ENCODE results near the gene PHLPP1. TPM values are rescaled to one million over a fixed set of nuclear protein-coding genes. Genes with fewer than 3 reads are reported as not detected.

The PHLPP1 gene
- total and polyA plus RNA-seq, 10 donors, result 1.2 to 10.6 (median 6.7) TPM

DNA sequence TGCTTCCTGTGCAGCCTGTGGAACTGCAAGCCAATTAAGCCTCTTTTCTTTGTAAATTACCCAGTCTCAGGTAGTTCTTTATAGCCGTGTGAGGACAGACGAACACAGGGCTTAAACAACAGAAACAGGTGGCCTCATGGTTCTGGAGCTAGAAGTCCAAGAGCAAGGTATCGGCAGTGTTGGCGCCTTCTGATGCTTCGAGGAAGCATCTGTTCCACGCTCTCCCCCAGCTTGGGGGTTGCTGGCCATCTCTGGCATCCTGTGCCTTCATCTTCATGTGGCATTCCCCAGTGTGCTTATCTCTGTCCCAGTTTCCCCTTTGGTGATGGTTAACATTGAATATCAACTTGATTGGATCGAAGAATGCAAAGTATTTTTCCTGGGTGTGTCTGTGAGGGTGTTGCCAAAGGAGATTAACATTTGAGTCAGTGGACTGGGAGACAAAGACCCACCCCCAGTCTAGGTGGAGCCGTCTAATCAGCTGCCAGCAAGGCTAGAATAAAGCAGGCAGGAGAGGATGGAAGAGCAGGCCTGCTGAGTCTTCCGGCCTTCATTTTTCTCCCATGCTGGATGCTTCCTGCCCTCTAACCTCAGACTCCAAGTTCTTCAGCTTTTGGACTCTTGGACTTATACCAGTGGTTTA, 287.6 kb downstream of the PHLPP1 start:
- no peaks in the 10 kb centered on the region for H3K9me3 ChIP-seq
- H3K27me3 ChIP-seq (replicated peaks in 1 of 7), result peaks cover 0 to 3% (median 0%) of the 10 kb centered on the region in 7 donors
- no peaks in the 10 kb centered on the region for H3K4me1 ChIP-seq
- DNase-seq, result peak; percentile 41
- intact Hi-C loops (cut with DNase I; ENCODE audit: low total_unique reads), result no loop called here
- no peak for TF ChIP-seq CTCF (IDR thresholded peaks at IDR 0.05 in 8 of 11, conservative IDR thresholded peaks at IDR 0.05 in 3 of 11)
- TF ChIP-seq POLR2AphosphoS5 (IDR thresholded peaks at IDR 0.05), result no peak
- TF ChIP-seq POLR2A (IDR thresholded peaks at IDR 0.05), result no peak
- WGBS, 5 donors, result 81 to 89% (median 86%) methylated on average over 9 of the region's 9 CpGs
- no peak overlapping the region for H3K27ac ChIP-seq
- H3K4me3 ChIP-seq, result no peak overlapping the region
- no peaks in the 10 kb centered on the region for H3K36me3 ChIP-seq

- H3K36me3 ChIP-seq, result no peaks in the 10 kb centered on the region
- H3K9me3 ChIP-seq, result no peaks in the 10 kb centered on the region
- TF ChIP-seq POLR2AphosphoS5 (IDR thresholded peaks at IDR 0.05) (no peak), CTCF (IDR thresholded peaks at IDR 0.05 in 8 of 11, conservative IDR thresholded peaks at IDR 0.05 in 3 of 11) (no peak), POLR2A (IDR thresholded peaks at IDR 0.05) (no peak)
- H3K27me3 ChIP-seq (replicated peaks in 1 of 7), result peaks cover 0 to 3% (median 0%) of the 10 kb centered on the region in 7 donors
- H3K4me3 ChIP-seq, result no peak overlapping the region
- no peaks in the 10 kb centered on the region for H3K4me1 ChIP-seq
- intact Hi-C loops (cut with DNase I; ENCODE audit: low total_unique reads), result no loop called here
- no peak for DNase-seq
- WGBS, 5 donors, result 88 to 95% (median 94%) methylated on average over 5 of the region's 5 CpGs
- no peak overlapping the region for H3K27ac ChIP-seq
These were observed 288.6 kb downstream of the PHLPP1 start for GRCh38 chr18:63003899-63004298.

- Histone ChIP-seq H3K4me3 (no peak overlapping the region), H3K27me3 (replicated peaks in 1 of 7) (no peaks in the 10 kb centered on the region), H3K27ac (no peak overlapping the region), H3K9me3 (no peaks in the 10 kb centered on the region), H3K36me3 (no peaks in the 10 kb centered on the region), H3K4me1 (no peaks in the 10 kb centered on the region)
- DNase-seq, result peak; percentile 43
- 84 to 95% (median 88%) methylated on average over 8 to 9 of the region's 9 CpGs for whole genome bisulfite sequencing, 5 donors
- intact Hi-C loops (cut with DNase I; ENCODE audit: low total_unique reads), result no loop called here
- TF ChIP-seq CTCF (IDR thresholded peaks at IDR 0.05 in 8 of 11, conservative IDR thresholded peaks at IDR 0.05 in 3 of 11), result no peak
- TF ChIP-seq POLR2AphosphoS5 (IDR thresholded peaks at IDR 0.05), result no peak
- no peak for TF ChIP-seq POLR2A (IDR thresholded peaks at IDR 0.05)
These were observed 289.2 kb downstream of the PHLPP1 start for GRCh38 chr18:63004466-63005089.

DNA sequence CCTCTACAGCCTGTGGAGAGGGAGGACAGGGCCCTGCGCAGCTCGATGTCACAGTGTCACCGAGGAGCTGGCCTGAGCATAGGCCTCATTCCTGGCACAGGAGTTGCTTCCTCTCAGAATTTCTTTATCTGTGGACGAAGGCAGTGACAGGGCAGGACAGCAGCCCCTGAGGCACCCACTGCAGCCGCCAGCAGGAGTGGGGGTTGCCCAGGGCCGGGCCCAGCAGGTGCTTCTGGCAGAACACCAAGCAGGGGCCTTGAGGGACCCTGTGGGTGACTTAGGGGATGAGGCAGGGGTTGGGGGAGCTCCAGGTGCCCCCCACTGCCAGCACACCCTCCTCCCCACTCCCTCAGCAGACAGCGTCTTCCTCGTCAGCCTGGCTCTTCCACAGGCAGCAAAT, 290.0 kb downstream of the PHLPP1 start:
- no peaks in the 10 kb centered on the region for H3K4me1 ChIP-seq
- no peaks in the 10 kb centered on the region for H3K9me3 ChIP-seq
- H3K36me3 ChIP-seq, result no peaks in the 10 kb centered on the region
- H3K4me3 ChIP-seq, result no peak overlapping the region
- DNase-seq, result peak; percentile 50
- no peak overlapping the region for H3K27ac ChIP-seq
- H3K27me3 ChIP-seq (replicated peaks in 1 of 7), result no peaks in the 10 kb centered on the region
- TF ChIP-seq POLR2AphosphoS5 (IDR thresholded peaks at IDR 0.05) (no peak), POLR2A (IDR thresholded peaks at IDR 0.05) (no peak), CTCF (IDR thresholded peaks at IDR 0.05 in 8 of 11, conservative IDR thresholded peaks at IDR 0.05 in 3 of 11) (no peak)
- intact Hi-C loops (cut with DNase I; ENCODE audit: low total_unique reads), result no loop called here
- WGBS, 5 donors, result 79 to 89% (median 82%) methylated on average over 8 of the region's 8 CpGs

Data from spleen (tissue), 11 donors.